NCI-H1417 treated with DMSO at 0.1 percent for 48 hours (cell line): ENCODE measurements around the gene ESRRB.

Source experiments
- DNase-seq: peaks from one replicate; lab custom pipeline; 2025; lab: John Stamatoyannopoulos, UW

Gene ESRRB

GRCh38 chr14:76352639-76353281 lies 23.2 kb upstream of the ESRRB start:
- DNase-seq = no peak

DNA sequence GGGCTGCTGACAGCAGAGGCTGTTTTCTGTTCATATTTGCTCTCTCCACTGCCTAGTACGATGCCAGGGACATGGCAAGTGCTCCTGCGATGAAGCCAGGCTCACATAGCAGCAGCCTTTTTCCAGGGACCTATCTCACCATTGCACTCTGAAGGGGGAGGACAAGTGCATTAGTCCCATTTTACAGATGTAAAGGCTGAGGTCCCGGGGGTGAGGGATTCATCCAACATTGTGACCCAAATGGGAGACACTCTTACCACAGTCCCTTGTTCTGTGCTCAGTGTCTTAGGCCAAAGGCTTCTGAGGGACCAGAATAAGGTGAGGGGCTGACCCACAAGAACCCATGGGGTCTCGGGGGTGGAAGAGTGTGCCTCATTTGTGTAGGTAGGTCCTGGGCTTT lies 21.6 kb upstream of the ESRRB start:
- DNase-seq = no peak

GRCh38 chr14:76355771-76356170 lies 20.2 kb upstream of the ESRRB start:
- DNase-seq = no peak

GRCh38 chr14:76371066-76371465 lies 4.9 kb upstream of the ESRRB start:
- DNase-seq = peak; percentile 18

DNA sequence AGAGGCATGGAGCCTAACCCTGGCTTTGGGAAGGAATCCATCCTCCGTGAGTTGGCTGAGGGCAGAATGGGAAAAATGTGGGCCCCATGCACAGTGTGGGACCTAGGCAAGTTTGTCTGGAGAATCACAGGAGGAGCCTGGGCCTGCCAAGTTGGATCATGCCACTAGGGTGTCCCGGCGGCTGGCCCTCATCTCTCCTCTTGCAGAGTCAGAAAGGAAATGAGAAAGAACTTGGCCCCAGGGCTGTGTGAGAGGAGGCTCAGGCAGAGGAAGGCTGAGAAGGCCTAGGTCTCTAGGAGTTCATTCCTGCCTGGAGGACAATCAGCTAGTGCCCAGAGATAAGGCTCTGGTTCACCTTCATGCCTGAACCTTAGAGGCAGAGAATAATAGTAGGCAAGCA lies 2.5 kb upstream of the ESRRB start:
- DNase-seq = no peak

DNA sequence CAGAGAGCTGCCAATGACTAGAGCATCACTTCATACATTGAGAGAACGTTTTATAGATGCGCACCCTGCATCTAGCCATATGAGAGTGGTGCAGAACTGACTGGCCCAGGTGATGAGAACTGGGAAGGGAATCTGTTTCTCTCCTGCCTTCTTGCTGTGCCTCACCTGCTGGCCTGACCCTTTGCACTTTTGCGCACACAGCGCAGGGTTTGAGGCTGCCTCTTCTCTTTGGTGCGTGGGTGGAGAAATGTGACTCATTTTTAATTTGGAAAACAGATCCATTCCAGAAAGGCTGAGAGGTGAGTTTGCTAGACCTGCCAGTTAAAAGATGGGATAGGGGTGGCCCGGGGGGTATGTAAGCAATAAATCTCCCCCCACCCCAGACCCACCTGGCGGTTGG lies 453 bp upstream of the ESRRB start:
- DNase-seq = no peak

DNA sequence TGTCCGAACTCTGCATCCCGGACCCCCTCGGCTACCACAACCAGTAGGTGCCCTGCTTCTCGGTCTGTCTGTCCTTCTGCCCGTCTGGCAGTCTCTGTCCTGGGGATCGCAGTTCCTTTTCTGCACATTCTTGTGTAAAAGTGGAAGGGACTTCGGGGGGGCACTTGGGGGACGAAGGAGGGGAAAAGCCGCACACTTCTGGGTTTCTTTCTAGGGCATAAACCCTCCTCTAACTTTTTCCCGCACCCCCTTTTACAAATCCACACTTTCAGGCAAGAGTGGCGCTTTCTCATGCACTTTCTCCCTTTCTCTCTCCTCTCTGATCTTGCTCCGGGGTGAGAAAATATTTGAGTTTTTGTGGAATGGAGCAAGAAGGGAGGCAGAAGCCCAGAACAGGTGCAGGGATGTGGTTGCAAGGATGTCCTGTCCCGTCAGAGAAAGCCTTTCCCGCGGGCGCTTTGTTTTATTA lies 506 bp downstream of the ESRRB start:
- DNase-seq = no peak

- no peak for DNase-seq
Observed at GRCh38 chr14:76376878-76377734, 1.2 kb downstream of the ESRRB start.

- DNase-seq = no peak
Observed at GRCh38 chr14:76377735-76378074, 1.8 kb downstream of the ESRRB start.

- DNase-seq = no peak
Observed at GRCh38 chr14:76380991-76381390, 5.1 kb downstream of the ESRRB start.

- DNase-seq = no peak
Observed at GRCh38 chr14:76381817-76382494, 6.0 kb downstream of the ESRRB start.

DNA sequence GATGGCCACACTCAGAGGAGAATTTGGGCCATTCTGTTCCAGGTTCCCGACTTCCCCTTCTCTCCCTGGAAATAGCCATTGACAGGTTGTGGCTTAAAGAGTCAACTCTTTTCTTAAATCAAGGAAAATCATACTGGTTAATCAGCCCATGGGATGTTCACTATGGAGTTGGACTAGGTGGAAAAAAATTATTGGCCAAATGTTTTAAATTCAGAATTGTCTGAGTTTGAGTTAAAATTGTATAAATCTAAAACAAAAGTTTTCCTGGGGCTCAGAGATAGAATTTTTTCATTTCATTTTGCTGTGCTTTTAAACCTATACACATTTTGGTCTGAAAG lies 6.5 kb downstream of the ESRRB start:
- no peak for DNase-seq

DNA sequence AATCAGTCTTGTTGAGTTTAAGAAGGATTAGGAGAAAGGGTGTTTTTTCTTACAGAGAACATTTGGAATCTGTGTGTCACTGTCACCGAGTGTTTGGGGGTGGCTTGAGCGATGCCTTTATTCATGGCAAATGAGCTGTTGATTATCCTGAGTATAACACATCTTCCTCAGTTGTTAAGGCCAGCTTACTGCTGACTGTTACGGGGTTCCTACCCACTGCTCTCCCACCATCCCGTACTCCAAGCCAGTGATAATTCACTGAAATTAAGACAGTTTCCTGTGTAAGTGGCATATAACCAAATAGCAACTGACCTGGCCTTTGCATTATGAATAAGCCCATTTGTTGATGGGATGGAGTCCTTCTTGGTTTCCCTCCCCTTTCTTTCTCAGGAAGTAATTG lies 9.5 kb downstream of the ESRRB start:
- DNase-seq = no peak

DNA sequence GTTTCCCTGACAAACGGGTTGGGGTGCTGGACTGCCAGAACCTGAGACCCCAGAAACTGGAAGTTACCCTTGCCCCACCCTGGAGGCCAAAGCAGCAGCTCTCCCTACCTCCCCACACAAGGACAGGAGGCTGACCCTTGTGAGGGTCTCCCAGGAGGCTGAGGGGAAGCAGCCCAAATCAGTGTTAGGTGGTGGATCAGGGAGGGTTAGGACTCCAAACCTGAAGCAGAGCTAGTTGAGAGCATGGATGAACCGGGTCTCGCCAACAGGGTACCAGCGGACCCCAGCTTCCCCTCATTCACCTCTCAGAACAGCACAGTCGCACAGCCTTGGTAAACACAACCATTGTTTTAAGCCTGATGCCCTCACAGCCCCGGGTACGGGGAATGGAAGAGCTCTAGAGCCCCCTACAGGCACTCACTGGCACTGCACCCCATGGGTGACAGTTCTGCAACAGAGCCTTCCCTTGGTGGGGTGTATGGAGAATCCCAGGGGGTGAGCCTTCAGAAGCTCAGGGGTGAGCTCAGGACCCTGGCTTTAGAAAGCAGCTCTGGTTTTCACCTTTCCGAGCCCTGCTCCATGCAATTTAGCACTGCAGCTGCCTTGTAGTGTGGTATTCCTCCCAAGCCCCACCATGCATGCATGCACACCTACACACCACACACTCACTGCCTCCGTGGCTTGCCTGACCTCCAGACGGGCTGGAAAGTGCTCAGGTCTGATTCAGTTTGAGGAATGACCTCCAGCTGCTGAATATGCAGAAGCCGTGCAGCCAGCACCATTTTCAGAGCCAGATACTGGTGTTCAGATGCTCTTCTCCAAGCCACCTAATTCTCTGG lies 11.2 kb downstream of the ESRRB start:
- peak; percentile 16 for DNase-seq

- DNase-seq = no peak
Observed at GRCh38 chr14:76389841-76390240, 13.9 kb downstream of the ESRRB start.

- no peak for DNase-seq
Observed at GRCh38 chr14:76390621-76391020, 14.7 kb downstream of the ESRRB start.

GRCh38 chr14:76391981-76392690 lies 16.2 kb downstream of the ESRRB start:
- no peak for DNase-seq

DNA sequence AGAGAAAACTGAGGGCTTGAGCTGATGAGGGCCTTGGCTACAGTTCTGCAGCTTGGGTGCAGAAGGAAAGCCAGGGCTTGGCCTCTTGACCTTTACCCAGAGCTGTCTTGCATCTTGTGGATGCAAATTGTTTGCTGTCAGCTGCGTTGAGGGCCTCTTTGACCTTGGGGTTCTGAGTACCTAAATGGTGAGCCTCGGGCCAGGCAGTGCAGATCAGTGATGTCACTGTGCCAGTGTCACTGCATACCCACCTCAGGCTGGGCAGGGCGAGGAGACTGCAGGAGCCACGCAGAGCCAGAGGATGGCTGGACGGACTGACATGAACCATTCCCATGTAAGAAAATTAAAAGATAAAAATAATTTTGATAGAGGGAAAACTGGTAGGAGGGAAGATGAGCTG lies 18.6 kb downstream of the ESRRB start:
- DNase-seq = no peak

- DNase-seq = no peak
Observed at GRCh38 chr14:76395161-76395560, 19.2 kb downstream of the ESRRB start.

DNA sequence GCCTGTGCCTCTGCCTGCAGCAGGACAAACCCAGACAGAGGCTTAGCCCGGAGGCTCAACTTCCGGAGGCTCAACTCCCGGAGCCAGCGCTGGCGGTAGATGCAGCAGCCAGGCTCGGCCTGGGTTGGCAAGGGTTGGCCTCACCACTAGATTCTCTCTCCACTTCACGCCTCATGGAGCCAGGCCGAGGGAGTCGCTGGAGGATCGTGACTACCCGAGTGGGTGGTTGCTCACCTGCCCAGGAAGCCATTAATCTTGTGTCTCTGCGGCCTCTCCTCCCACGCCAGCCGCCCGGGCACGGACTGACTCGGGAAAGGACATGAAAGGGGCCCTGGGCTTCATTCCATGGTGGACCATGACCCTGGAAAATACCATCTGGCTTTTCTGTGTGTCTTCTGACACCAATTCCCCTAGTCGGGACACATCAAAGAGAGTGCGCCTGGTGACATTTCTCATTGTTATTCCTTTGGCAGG lies 20.8 kb downstream of the ESRRB start:
- DNase-seq = no peak

GRCh38 chr14:76405627-76406026 lies 29.7 kb downstream of the ESRRB start:
- no peak for DNase-seq
